ENCODE data around the gene SERINC1.
A peak's percentile ranks its signal among the peaks of the same experiment; 100 is the strongest.

SERINC1 gene

DNA sequence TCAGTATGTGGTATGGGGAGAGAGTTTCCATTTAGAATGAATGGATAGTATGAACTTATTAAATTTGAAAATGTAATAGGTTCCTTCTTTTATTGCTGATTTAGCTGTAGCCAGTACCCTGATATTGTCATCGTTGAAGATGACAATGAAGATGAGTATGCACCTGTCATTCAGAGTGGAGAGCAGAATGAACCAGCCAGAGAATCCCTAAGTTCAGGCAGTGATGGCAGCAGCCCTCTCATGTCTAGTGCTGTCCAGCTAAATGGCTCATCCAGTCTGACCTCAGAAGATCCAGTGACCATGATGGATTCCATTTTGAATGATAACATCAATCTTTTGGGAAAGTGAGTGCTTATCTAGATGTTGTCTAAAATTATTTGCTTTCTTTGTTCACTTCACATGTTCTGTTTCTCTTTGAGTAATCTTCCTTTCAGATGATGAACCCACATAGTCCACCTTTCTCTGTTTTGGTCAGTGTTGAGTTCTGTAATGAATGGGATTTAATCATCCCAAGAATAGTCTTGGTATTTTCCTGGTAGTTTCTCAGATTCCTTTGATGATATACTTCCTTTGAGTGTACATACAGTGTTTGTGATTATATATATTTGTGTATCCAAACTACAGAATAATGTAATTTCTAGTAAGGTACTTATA, 48.9 kb downstream of the SERINC1 start:
- Mint-ChIP-seq H3K4me3 (no peak overlapping the region), H3K27ac (no peak overlapping the region), H3K27me3 (no peaks in the 10 kb centered on the region), H3K4me1 (peaks cover 0 to 2% of the 10 kb centered on the region in 2 donors), H3K9me3 (no peaks in the 10 kb centered on the region), H3K36me3 (peaks cover 30 to 39% of the 10 kb centered on the region in 2 donors)
- ATAC-seq (replicated peaks) (peak; percentile 41 to 72), DNase-seq (no peak)

DNA sequence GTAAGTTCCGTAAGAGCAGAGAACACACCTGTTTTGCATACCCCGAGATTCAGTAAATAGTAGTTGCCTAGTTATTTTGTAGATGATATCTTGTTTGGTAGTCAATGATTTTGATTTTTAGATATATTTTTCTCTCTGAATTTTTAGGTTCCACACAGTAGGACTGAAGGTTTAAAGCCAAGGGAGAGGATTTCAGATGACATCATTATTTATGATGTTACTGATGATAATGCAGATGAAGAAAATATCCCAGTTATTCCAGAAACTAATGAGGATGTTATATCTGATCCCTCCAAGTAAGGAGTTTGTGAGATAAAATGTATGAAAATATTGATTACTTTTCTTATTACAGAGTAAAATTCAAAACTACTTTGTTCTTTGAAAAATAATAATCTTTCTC, 49.6 kb downstream of the SERINC1 start:
- Mint-ChIP-seq H3K27me3 (no peaks in the 10 kb centered on the region), H3K4me3 (no peak overlapping the region), H3K9me3 (no peaks in the 10 kb centered on the region), H3K27ac (no peak overlapping the region), H3K36me3 (peaks cover 28 to 37% of the 10 kb centered on the region in 2 donors), H3K4me1 (peaks cover 0 to 2% of the 10 kb centered on the region in 2 donors)
- no peak for ATAC-seq (replicated peaks)
- DNase-seq, result no peak

GRCh38 chr6:122416825-122417224, 54.8 kb downstream of the SERINC1 start:
- no peak for DNase-seq
- ATAC-seq (replicated peaks), result no peak
- Mint-ChIP-seq H3K27ac (no peak overlapping the region), H3K36me3 (peaks cover 12 to 27% of the 10 kb centered on the region in 2 donors), H3K27me3 (no peaks in the 10 kb centered on the region), H3K4me1 (no peaks in the 10 kb centered on the region), H3K9me3 (no peaks in the 10 kb centered on the region), H3K4me3 (no peak overlapping the region)

DNA sequence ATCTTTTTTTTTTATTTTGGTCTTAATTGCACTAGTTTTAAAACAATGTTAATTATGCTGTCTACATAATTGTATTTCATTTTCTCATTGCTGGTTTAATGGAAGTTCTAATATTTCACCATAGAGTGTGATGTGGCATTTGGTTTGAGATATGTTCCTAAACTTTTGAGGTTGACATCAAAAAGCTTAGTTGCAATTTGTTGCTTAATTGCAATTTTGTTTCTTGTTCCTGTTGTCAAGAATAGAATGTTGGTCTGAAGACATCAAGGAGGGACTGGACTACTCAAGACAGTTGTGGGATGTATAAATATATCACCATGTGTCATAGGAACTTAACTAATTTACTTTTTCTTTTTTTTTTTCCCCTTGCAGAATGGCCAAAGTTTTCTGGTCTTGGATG, 59.6 kb downstream of the SERINC1 start:
- ATAC-seq (replicated peaks) (no peak), DNase-seq (no peak)
- peaks cover 9 to 23% of the 10 kb centered on the region in 2 donors for H3K4me1 Mint-ChIP-seq
- H3K27me3 Mint-ChIP-seq, result no peaks in the 10 kb centered on the region
- no peak overlapping the region for H3K4me3 Mint-ChIP-seq
- H3K27ac Mint-ChIP-seq, result no peak overlapping the region
- peaks cover 13 to 31% of the 10 kb centered on the region in 2 donors for H3K36me3 Mint-ChIP-seq
- H3K9me3 Mint-ChIP-seq, result no peaks in the 10 kb centered on the region

- Mint-ChIP-seq H3K36me3 (peaks cover 14 to 34% of the 10 kb centered on the region in 2 donors), H3K4me1 (peaks cover 16 to 29% of the 10 kb centered on the region in 2 donors), H3K27me3 (no peaks in the 10 kb centered on the region), H3K9me3 (no peaks in the 10 kb centered on the region), H3K27ac (no peak overlapping the region), H3K4me3 (no peak overlapping the region)
- DNase-seq (no peak), ATAC-seq (replicated peaks) (no peak)
Measured at GRCh38 chr6:122408702-122409458, 62.7 kb downstream of the SERINC1 start.

DNA sequence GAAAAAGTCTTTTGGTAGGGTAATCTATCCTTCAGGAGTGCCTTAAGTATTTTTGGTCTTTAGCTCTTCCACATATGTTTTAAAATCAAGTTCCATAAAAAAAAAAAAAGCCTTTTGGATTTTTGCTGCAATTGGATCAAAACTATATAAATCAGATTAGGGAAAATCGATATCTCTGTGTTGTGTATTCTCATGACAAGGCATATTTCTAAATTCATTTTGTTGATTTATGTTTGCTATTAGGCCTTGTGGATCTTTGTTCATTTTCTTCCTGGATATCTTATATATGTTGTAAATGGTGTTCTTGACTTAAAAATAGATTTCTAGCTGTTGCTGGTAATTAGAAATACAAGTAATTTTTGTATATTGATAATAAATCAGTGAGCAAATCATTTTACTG, 63.4 kb downstream of the SERINC1 start:
- Mint-ChIP-seq H3K4me3 (no peak overlapping the region), H3K27ac (no peak overlapping the region), H3K4me1 (peaks cover 18 to 29% of the 10 kb centered on the region in 2 donors), H3K36me3 (peaks cover 14 to 31% of the 10 kb centered on the region in 2 donors), H3K9me3 (no peaks in the 10 kb centered on the region), H3K27me3 (no peaks in the 10 kb centered on the region)
- DNase-seq (no peak), ATAC-seq (replicated peaks) (no peak)

- H3K36me3 Mint-ChIP-seq, result peaks cover 14 to 31% of the 10 kb centered on the region in 2 donors
- H3K4me3 Mint-ChIP-seq, result no peak overlapping the region
- DNase-seq, result no peak
- H3K27ac Mint-ChIP-seq, result no peak overlapping the region
- peaks cover 18 to 29% of the 10 kb centered on the region in 2 donors for H3K4me1 Mint-ChIP-seq
- ATAC-seq (replicated peaks), result no peak
- no peaks in the 10 kb centered on the region for H3K9me3 Mint-ChIP-seq
- H3K27me3 Mint-ChIP-seq, result no peaks in the 10 kb centered on the region
Measured at GRCh38 chr6:122407712-122408111, 63.9 kb downstream of the SERINC1 start.

GRCh38 chr6:122406187-122406586, 65.4 kb downstream of the SERINC1 start:
- Mint-ChIP-seq H3K36me3 (peaks cover 6 to 20% of the 10 kb centered on the region in 2 donors), H3K4me1 (peaks cover 16 to 30% of the 10 kb centered on the region in 2 donors), H3K4me3 (no peak overlapping the region), H3K27ac (no peak overlapping the region), H3K9me3 (no peaks in the 10 kb centered on the region), H3K27me3 (no peaks in the 10 kb centered on the region)
- DNase-seq, result no peak
- ATAC-seq (replicated peaks), result no peak

- Mint-ChIP-seq H3K27ac (no peak overlapping the region), H3K9me3 (no peaks in the 10 kb centered on the region), H3K4me3 (no peak overlapping the region), H3K27me3 (no peaks in the 10 kb centered on the region), H3K4me1 (peaks cover 18 to 34% of the 10 kb centered on the region in 2 donors), H3K36me3 (peaks cover 6 to 16% of the 10 kb centered on the region in 2 donors)
- no peak for DNase-seq
- no peak for ATAC-seq (replicated peaks)
Measured at GRCh38 chr6:122405417-122405816, 66.2 kb downstream of the SERINC1 start.

DNA sequence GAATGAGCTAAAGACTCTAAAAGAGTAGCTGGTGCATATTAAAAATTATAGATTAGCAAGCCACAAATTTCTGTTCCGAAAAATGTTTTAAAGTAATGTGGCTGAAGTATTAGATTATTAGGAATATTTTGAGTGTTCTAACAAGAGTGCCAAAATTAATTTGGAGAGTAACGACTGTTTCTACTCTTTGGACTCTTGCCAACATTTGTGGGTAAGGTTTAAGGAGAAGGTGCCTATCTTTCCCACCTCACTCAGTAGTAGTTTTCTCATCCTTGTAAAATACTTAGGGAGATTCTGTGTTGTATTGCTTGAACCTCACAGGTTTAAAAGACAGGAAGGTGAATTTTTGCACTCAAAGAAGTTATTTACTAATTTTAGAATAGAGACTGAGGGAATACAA, 67.2 kb downstream of the SERINC1 start:
- DNase-seq, result no peak
- H3K4me1 Mint-ChIP-seq, result peaks cover 18 to 28% of the 10 kb centered on the region in 2 donors
- H3K9me3 Mint-ChIP-seq, result no peaks in the 10 kb centered on the region
- no peaks in the 10 kb centered on the region for H3K27me3 Mint-ChIP-seq
- H3K36me3 Mint-ChIP-seq, result peaks cover 6 to 15% of the 10 kb centered on the region in 2 donors
- H3K4me3 Mint-ChIP-seq, result no peak overlapping the region
- no peak overlapping the region for H3K27ac Mint-ChIP-seq
- ATAC-seq (replicated peaks), result no peak

GRCh38 chr6:122401104-122401503, 70.5 kb downstream of the SERINC1 start:
- no peaks in the 10 kb centered on the region for H3K27me3 Mint-ChIP-seq
- peak overlapping the region; percentile 44 to 45 for H3K4me3 Mint-ChIP-seq
- no peak overlapping the region for H3K27ac Mint-ChIP-seq
- ATAC-seq (replicated peaks) (no peak), DNase-seq (no peak)
- no peaks in the 10 kb centered on the region for H3K9me3 Mint-ChIP-seq
- H3K4me1 Mint-ChIP-seq, result peaks cover 10 to 14% of the 10 kb centered on the region in 2 donors
- peaks cover 0 to 6% of the 10 kb centered on the region in 2 donors for H3K36me3 Mint-ChIP-seq

DNA sequence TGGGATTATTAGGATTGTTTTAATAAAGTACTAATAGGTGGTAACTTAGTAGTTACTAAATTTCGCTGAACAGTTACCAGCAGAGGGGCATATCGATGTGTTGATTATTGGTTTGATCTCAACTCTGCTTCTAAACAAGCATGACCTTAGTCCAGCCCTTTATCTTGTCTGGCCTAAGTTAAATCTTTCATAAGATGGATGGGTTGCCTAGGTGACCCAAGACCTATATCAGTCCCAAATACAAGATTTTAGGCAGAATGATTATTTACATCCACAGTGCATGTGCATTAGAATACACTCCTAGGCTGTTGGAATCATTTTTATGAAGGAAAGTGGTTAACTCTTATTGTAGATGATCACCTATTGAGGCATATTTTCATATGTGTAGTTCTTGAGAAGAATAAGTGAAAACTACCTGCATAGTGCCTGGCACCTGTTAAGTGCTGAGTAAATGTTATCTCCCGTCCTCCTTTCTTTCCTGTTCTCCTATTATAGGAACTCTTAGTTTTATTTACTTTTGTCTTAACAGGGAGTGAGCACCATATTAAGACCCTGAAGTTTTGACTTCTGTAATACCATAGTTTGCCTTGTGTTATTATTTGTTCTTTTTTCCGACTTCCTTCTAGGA, 71.0 kb downstream of the SERINC1 start:
- Mint-ChIP-seq H3K4me1 (peaks cover 8 to 11% of the 10 kb centered on the region in 2 donors), H3K9me3 (no peaks in the 10 kb centered on the region), H3K27ac (no peak overlapping the region), H3K4me3 (peak overlapping the region; percentile 45 to 99), H3K27me3 (no peaks in the 10 kb centered on the region), H3K36me3 (peaks cover 0 to 5% of the 10 kb centered on the region in 2 donors)
- DNase-seq, result no peak
- ATAC-seq (replicated peaks), result no peak

DNA sequence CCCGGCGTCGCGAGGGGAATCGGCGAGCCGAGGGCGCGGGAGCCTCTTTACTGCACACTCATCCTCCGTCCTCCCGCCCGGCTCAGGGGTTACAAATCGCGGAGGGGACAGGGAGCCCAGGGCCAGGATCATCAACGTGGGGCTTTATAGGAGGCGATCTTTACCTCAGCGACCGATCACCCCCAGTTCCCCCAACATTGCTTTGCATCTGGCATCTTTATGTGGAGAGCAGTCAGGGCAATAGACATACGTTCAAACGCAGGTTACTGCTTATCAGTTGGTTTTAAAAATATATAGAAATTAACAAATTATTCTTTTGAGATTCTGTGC, 71.5 kb downstream of the SERINC1 start:
- peaks cover 8 to 11% of the 10 kb centered on the region in 2 donors for H3K4me1 Mint-ChIP-seq
- H3K27me3 Mint-ChIP-seq, result no peaks in the 10 kb centered on the region
- H3K27ac Mint-ChIP-seq, result peak overlapping the region; percentile 97
- peak overlapping the region; percentile 97 to 99 for H3K4me3 Mint-ChIP-seq
- ATAC-seq (replicated peaks) (peak in 1 of 2 donors; percentile 15), DNase-seq (no peak)
- peaks cover 0 to 5% of the 10 kb centered on the region in 2 donors for H3K36me3 Mint-ChIP-seq
- no peaks in the 10 kb centered on the region for H3K9me3 Mint-ChIP-seq

DNA sequence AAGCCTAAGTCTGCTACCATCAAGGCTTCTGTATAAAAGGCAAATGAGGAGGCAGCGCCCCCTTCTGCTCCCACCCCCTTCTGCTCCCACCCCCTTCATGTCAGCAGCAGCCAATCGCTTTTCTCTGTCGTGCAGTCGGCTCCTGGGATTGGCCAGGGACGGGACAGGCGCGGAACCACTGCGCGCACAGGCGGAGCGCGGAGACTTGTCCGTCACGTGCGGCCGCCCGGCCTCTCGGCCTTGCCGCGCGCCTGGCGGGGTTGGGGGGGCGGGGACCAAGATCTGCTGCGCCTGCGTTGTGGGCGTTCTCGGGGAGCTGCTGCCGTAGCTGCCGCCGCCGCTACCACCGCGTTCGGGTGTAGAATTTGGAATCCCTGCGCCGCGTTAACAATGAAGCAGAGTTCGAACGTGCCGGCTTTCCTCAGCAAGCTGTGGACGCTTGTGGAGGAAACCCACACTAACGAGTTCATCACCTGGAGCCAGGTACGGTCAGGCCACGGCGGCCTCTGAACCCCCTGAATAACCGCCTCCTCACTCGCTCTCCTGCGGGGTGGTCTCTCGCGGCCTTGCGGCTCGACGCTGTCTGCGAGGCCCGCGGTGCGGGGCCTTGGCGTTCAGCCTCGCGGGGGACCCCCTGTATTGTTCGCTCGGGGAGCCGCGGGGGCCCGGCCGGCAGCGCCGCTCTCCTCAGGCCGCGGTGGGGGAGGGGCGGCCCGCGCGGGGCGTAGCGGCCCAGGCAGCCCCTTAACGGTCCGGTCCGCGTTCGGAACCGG, 72.1 kb downstream of the SERINC1 start, which contains the start of gene HSF2:
TSS of gene HSF2 (plus strand) at position 305 of the 773 bp plus-strand sequence. CDS start at position 391, 86 bp downstream.
- Mint-ChIP-seq H3K9me3 (no peaks in the 10 kb centered on the region), H3K4me3 (peak within 1 kb of the TSS; percentile 97 to 99), H3K36me3 (peaks cover 0 to 5% of the 10 kb centered on the region in 2 donors), H3K27me3 (no peaks in the 10 kb centered on the region), H3K4me1 (peaks cover 8 to 11% of the 10 kb centered on the region in 2 donors), H3K27ac (peak within 1 kb of the TSS; percentile 97)
- ATAC-seq (replicated peaks) (peak; percentile 99), DNase-seq (peak; percentile 93)

Data from stimulated activated naive B cell treated with anti-CD40 and anti-IgM and Interleukin-4, amounts not matched to agents 10 μg/mL and 1 μg/mL and 100 μg/mL, for 72 hours (primary cell).